SK-N-SH (cell line): Measurements from ENCODE around the gene ZCCHC7. TPM values are rescaled to one million over a fixed set of nuclear protein-coding genes. Genes with fewer than 3 reads are reported as not detected.

Experiments
- CTCF ChIA-PET: fragments of 300-600, 350-600 bp; formaldehyde crosslinking; extraction: SDS; loops from one replicate; lab custom pipeline; 2021; lab: Yijun Ruan, JAX
- POLR2A ChIA-PET: fragments of 350-600 bp; sonication (Branson Sonifier 250); formaldehyde crosslinking; extraction: SDS; loops from one replicate; lab custom pipeline; 2020; ENCODE audit warnings: antibody characterized with exemption, inconsistent platforms; lab: Yijun Ruan, JAX
- DNase-seq: peaks from one replicate; pipeline ENCODE4 v3.0.0; 2012
- H2AFZ ChIP-seq: fragments of 200-600 bp; sonication (generic); 2 replicates; pipeline ENCODE4 v1.8.1; 2016; ENCODE audit warnings: antibody characterized with exemption, mild to moderate bottlenecking, low read depth
- H3F3A ChIP-seq: fragments of 200-600 bp; sonication (generic); replicated peaks from 2 replicates; pipeline ENCODE3; 2016; ENCODE audit warnings: antibody characterized with exemption, mild to moderate bottlenecking; ENCODE audit not compliant: insufficient read depth
- H3K27ac ChIP-seq, 2 experiments: fragments of 200-500 bp in 1 of 2; fragments of 200-600 bp in 1 of 2; sonication (Bioruptor generic) in 1 of 2; sonication (generic), shearing (Covaris generic) in 1 of 2; 2 replicates each; pipeline versions ENCODE4 v1.5.1 to v1.6.1; 2014 to 2016; ENCODE audit warnings: low read depth in 2 of 2, inconsistent platforms in 1 of 2, low read length in 1 of 2, mild to moderate bottlenecking in 1 of 2, mixed read lengths in 1 of 2
- H3K27me3 ChIP-seq: fragments of 200-600 bp; sonication (generic), shearing (Covaris generic); 2 replicates; pipeline ENCODE4 v1.6.1; 2016; ENCODE audit warnings: mixed run types; ENCODE audit not compliant: insufficient read depth
- H3K36me3 ChIP-seq, 2 experiments: fragments of 200-500 bp in 1 of 2; fragments of 200-600 bp in 1 of 2; sonication (Bioruptor generic) in 1 of 2; sonication (generic) in 1 of 2; replicated peaks in 1 of 2; 2 replicates each; pipeline versions ENCODE3 to v1.5.1; 2014 to 2016; ENCODE audit warnings: low read length in 1 of 2, mild to moderate bottlenecking in 1 of 2; ENCODE audit not compliant: insufficient read depth in 2 of 2, control insufficient read depth in 1 of 2
- H3K4me1 ChIP-seq, 2 experiments: fragments of 200-500 bp in 1 of 2; fragments of 200-600 bp in 1 of 2; sonication (Bioruptor generic) in 1 of 2; sonication (generic), shearing (Covaris generic) in 1 of 2; 2 replicates each; pipeline versions ENCODE4 v1.5.1 to v1.6.1; 2014 to 2016; ENCODE audit warnings: low read depth in 1 of 2, low read length in 1 of 2, mixed run types in 1 of 2; ENCODE audit not compliant: insufficient read depth in 2 of 2, control insufficient read depth in 1 of 2
- H3K4me2 ChIP-seq: fragments of 200-600 bp; sonication (generic), shearing (Covaris generic); 2 replicates; pipeline ENCODE4 v1.6.1; 2017; ENCODE audit warnings: mixed run types
- H3K4me3 ChIP-seq, 2 experiments: fragments of 200-500 bp in 1 of 2; fragments of 200-600 bp in 1 of 2; sonication (Bioruptor generic) in 1 of 2; sonication (generic), shearing (Covaris generic) in 1 of 2; 2 replicates each; pipeline versions ENCODE4 v1.5.1 to v1.8.1; 2014 to 2016; ENCODE audit warnings: low read depth in 2 of 2, inconsistent platforms in 1 of 2, low read length in 1 of 2, mild to moderate bottlenecking in 1 of 2, mixed read lengths in 1 of 2, moderate library complexity in 1 of 2
- H3K79me2 ChIP-seq: fragments of 200-600 bp; sonication (generic); 2 replicates; pipeline ENCODE4 v1.8.1; 2017; ENCODE audit warnings: mild to moderate bottlenecking; ENCODE audit not compliant: insufficient read depth
- H3K9ac ChIP-seq: fragments of 200-600 bp; sonication (generic); 2 replicates; pipeline ENCODE4 v1.6.1; 2017; ENCODE audit warnings: mixed run types
- H3K9me2 ChIP-seq: fragments of 200-600 bp; sonication (generic); 2 replicates; pipeline ENCODE4 v1.6.1; 2017; ENCODE audit warnings: mixed run types
- H3K9me3 ChIP-seq: fragments of 200-600 bp; sonication (generic); 2 replicates; pipeline ENCODE4 v1.6.1; 2017; ENCODE audit warnings: mixed run types, mild to moderate bottlenecking, moderate library complexity
- H4K20me1 ChIP-seq: fragments of 200-600 bp; sonication (generic); 2 replicates; pipeline ENCODE4 v1.6.1; 2017; ENCODE audit warnings: mild to moderate bottlenecking, mixed run types; ENCODE audit not compliant: insufficient read depth
- CHD2 ChIP-seq: fragments of 150-350 bp; IDR thresholded peaks from 2 replicates; pipeline ENCODE4 v1.6.1; 2018; ENCODE audit warnings: low read length; ENCODE audit not compliant: partially characterized antibody
- ELF1 ChIP-seq: IDR thresholded peaks from 2 replicates; pipeline ENCODE4 v1.4.0; 2012
- EZH2phosphoT487 ChIP-seq: fragments of 200-600 bp; sonication (generic); IDR thresholded peaks from 2 replicates; pipeline ENCODE4 v1.6.1; 2017; ENCODE audit warnings: low read depth, mixed run types, mild to moderate bottlenecking, antibody characterized with exemption, moderate library complexity, borderline replicate concordance
- FOSL2 ChIP-seq: IDR thresholded peaks from 2 replicates; pipeline ENCODE4 v1.4.0; 2012; ENCODE audit warnings: low read depth, mild to moderate bottlenecking, moderate library complexity, borderline replicate concordance
- FOXM1 ChIP-seq: IDR thresholded peaks from 2 replicates; pipeline ENCODE4 v1.4.0; 2012; ENCODE audit warnings: low read depth, mild to moderate bottlenecking
- GABPA ChIP-seq: IDR thresholded peaks from 2 replicates; pipeline ENCODE4 v1.4.0; 2012; ENCODE audit warnings: low read depth, mild to moderate bottlenecking
- GATA2 ChIP-seq: sonication (generic); formaldehyde crosslinking; IDR thresholded peaks from 2 replicates; pipeline ENCODE4 v1.5.0; 2020; ENCODE audit warnings: mild to moderate bottlenecking, missing genetic modification reagents
- IRF3 ChIP-seq: fragments of 150-350 bp; IDR thresholded peaks from 2 replicates; pipeline ENCODE4 v1.6.1; 2016; ENCODE audit warnings: mild to moderate bottlenecking, low read depth, low read length
- JUND ChIP-seq: IDR thresholded peaks from 2 replicates; pipeline ENCODE4 v1.4.0; 2012
- MAX ChIP-seq: IDR thresholded peaks from 2 replicates; pipeline ENCODE4 v1.4.0; 2012; ENCODE audit warnings: low read depth
- MEF2A ChIP-seq: IDR thresholded peaks from 2 replicates; pipeline ENCODE4 v1.4.0; 2012; ENCODE audit warnings: low read depth, borderline replicate concordance
- MXI1 ChIP-seq: IDR thresholded peaks from 2 replicates; pipeline ENCODE4 v1.6.1; 2012; ENCODE audit warnings: mild to moderate bottlenecking, low read depth, low read length, improper control_type of control experiment
- NRF1 ChIP-seq: IDR thresholded peaks from 2 replicates; pipeline ENCODE4 v1.6.1; 2012; ENCODE audit warnings: low read depth, mild to moderate bottlenecking, low read length
- RCOR1 ChIP-seq: fragments of 150-350 bp; IDR thresholded peaks from 2 replicates; pipeline ENCODE4 v1.6.1; 2017; ENCODE audit warnings: antibody characterized with exemption, low read length
- RFX5 ChIP-seq: IDR thresholded peaks from 2 replicates; pipeline ENCODE4 v1.6.1; 2012; ENCODE audit warnings: mild to moderate bottlenecking, improper control_type of control experiment, low read length
- SIN3A ChIP-seq: IDR thresholded peaks from 2 replicates; pipeline ENCODE4 v1.6.1; 2012; ENCODE audit warnings: low read depth, mild to moderate bottlenecking, low read length, moderate library complexity, borderline replicate concordance
- TEAD4 ChIP-seq: IDR thresholded peaks from 2 replicates; pipeline ENCODE4 v1.4.0; 2012; ENCODE audit warnings: mild to moderate bottlenecking, borderline replicate concordance; ENCODE audit not compliant: insufficient read depth
- YY1 ChIP-seq: IDR thresholded peaks from 2 replicates; pipeline ENCODE4 v1.4.0; 2012; ENCODE audit warnings: low read depth, mild to moderate bottlenecking
- WGBS: methylation state at CpG from one replicate; pipeline ENCODE4 v1.1.6; 2017; ENCODE audit warnings: low lambda C conversion rate; 5-methylcytosine and 5-hydroxymethylcytosine counted together
- polyA plus RNA-seq, 3 experiments: library from polyadenylated mRNA; depleted of rRNA; stranded (reverse); fragments of >200 nt; gene quantifications; 2 replicates each; pipeline ENCODE4 v1.2.3, GENCODE V29; 2012
- TF ChIP-seq, protein P1 (sequence below): IDR thresholded peaks from 2 replicates; pipeline ENCODE4; 2012
- TF ChIP-seq, protein P2 (sequence below): fragments of 150-350 bp; IDR thresholded peaks from 2 replicates; pipeline ENCODE4 v1.6.1; 2017; ENCODE audit warnings: antibody characterized with exemption, low read length, low read depth, borderline replicate concordance
- TF ChIP-seq, protein P3 (sequence below): IDR thresholded peaks from 2 replicates; pipeline ENCODE4 v1.4.0; 2012; ENCODE audit warnings: low read depth, borderline replicate concordance

Gene ZCCHC7
- polyA plus RNA-seq, 1 of the 3 experiments (the other 2 are of a cell fraction): 12.6 TPM

GRCh38 chr9:37335238-37335637 lies 214.9 kb downstream of the ZCCHC7 start:
- no peaks in the 10 kb centered on the region for H3K9me3 ChIP-seq
- no peaks in the 10 kb centered on the region for H3K79me2 ChIP-seq
- no peaks in the 10 kb centered on the region for H4K20me1 ChIP-seq
- no peak overlapping the region for H3K4me2 ChIP-seq
- CTCF ChIA-PET: no interaction called here
- H3K27ac ChIP-seq: no peak overlapping the region
- peaks cover 4 to 19% of the 10 kb centered on the region in 2 experiments; a peak in 3 of 4 replicates for H3K4me1 ChIP-seq
- 95% methylated on average over 3 of the region's 3 CpGs for WGBS
- H2AFZ ChIP-seq: no peak overlapping the region
- H3K36me3 ChIP-seq: peaks cover 0 to 4% of the 10 kb centered on the region in 2 experiments
- no peak for DNase-seq
- H3K9ac ChIP-seq: no peak overlapping the region
- no peak overlapping the region for H3K4me3 ChIP-seq
- POLR2A ChIA-PET: no interaction called here
- no peaks in the 10 kb centered on the region for H3F3A ChIP-seq
- no peaks in the 10 kb centered on the region for H3K9me2 ChIP-seq
- H3K27me3 ChIP-seq: no peaks in the 10 kb centered on the region
- no peak for TF ChIP-seq YY1
- no peak for TF ChIP-seq GATA2 (CRISPR knock-in tag)
- TF ChIP-seq, protein P1, sequence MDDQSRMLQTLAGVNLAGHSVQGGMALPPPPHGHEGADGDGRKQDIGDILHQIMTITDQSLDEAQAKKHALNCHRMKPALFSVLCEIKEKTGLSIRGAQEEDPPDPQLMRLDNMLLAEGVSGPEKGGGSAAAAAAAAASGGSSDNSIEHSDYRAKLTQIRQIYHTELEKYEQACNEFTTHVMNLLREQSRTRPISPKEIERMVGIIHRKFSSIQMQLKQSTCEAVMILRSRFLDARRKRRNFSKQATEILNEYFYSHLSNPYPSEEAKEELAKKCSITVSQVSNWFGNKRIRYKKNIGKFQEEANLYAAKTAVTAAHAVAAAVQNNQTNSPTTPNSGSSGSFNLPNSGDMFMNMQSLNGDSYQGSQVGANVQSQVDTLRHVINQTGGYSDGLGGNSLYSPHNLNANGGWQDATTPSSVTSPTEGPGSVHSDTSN: no peak
- no peak for TF ChIP-seq IRF3
- TF ChIP-seq RFX5: no peak
- TF ChIP-seq, protein P2, sequence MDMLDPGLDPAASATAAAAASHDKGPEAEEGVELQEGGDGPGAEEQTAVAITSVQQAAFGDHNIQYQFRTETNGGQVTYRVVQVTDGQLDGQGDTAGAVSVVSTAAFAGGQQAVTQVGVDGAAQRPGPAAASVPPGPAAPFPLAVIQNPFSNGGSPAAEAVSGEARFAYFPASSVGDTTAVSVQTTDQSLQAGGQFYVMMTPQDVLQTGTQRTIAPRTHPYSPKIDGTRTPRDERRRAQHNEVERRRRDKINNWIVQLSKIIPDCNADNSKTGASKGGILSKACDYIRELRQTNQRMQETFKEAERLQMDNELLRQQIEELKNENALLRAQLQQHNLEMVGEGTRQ: no peak
- TF ChIP-seq FOSL2: no peak
- TF ChIP-seq MXI1: no peak
- TF ChIP-seq RCOR1: no peak
- no peak for TF ChIP-seq EZH2phosphoT487
- TF ChIP-seq TEAD4: no peak
- no peak for TF ChIP-seq NRF1
- TF ChIP-seq FOXM1: no peak
- no peak for TF ChIP-seq GABPA

- ChIA-PET POLR2A (no interaction called here), CTCF (interaction anchor here (0.8 kb wide), 1 partner anchor 23 kb away, joined by 3 read pairs; no protein-coding TSS in a partner anchor)
- H3K36me3 ChIP-seq: no peaks in the 10 kb centered on the region
- no peaks in the 10 kb centered on the region for H3F3A ChIP-seq
- H3K9ac ChIP-seq: no peak overlapping the region
- no peaks in the 10 kb centered on the region for H3K27me3 ChIP-seq
- 85% methylated on average over 3 of the region's 3 CpGs for WGBS
- H3K4me2 ChIP-seq: no peak overlapping the region
- H4K20me1 ChIP-seq: no peaks in the 10 kb centered on the region
- no peaks in the 10 kb centered on the region for H3K79me2 ChIP-seq
- no peak overlapping the region for H3K4me3 ChIP-seq
- no peaks in the 10 kb centered on the region for H3K9me2 ChIP-seq
- peaks cover 4 to 19% of the 10 kb centered on the region in 2 experiments; a peak in 3 of 4 replicates for H3K4me1 ChIP-seq
- no peak overlapping the region for H3K27ac ChIP-seq
- H2AFZ ChIP-seq: no peak overlapping the region
- no peak for DNase-seq
- H3K9me3 ChIP-seq: no peaks in the 10 kb centered on the region
- no peak for TF ChIP-seq GABPA
- no peak for TF ChIP-seq ELF1
- no peak for TF ChIP-seq MAX
- no peak for TF ChIP-seq EZH2phosphoT487
- TF ChIP-seq, protein P1: no peak
- TF ChIP-seq MXI1: no peak
- TF ChIP-seq, protein P2: no peak
- TF ChIP-seq, protein P3, sequence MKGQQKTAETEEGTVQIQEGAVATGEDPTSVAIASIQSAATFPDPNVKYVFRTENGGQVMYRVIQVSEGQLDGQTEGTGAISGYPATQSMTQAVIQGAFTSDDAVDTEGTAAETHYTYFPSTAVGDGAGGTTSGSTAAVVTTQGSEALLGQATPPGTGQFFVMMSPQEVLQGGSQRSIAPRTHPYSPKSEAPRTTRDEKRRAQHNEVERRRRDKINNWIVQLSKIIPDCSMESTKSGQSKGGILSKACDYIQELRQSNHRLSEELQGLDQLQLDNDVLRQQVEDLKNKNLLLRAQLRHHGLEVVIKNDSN: no peak
- no peak for TF ChIP-seq SIN3A
- no peak for TF ChIP-seq JUND
- no peak for TF ChIP-seq MEF2A
- no peak for TF ChIP-seq GATA2 (CRISPR knock-in tag)
- no peak for TF ChIP-seq CHD2
These were observed 215.8 kb downstream of the ZCCHC7 start for GRCh38 chr9:37336150-37336549.
